Midbrain (tissue), 1 donor: ENCODE measurements around the gene POTEB3.
"Not testable (repeated sequence)": the region's sequence is repeated elsewhere in the genome, so short reads cannot be mapped to it uniquely, and the experiment has no call there.

Source experiments
- DNase-seq: peaks from one replicate; lab custom pipeline; 2025; lab: John Stamatoyannopoulos, UW

POTEB3 gene

GRCh38 chr15:21440399-21440798 lies at the start of gene POTEB3:
Gene POTEB3, minus strand, starts transcription at chr15:21440499. Its CDS starts 488 bp downstream, at chr15:21440011.
- DNase-seq = not testable (repeated sequence)

GRCh38 chr15:21453683-21454082 lies 13.4 kb upstream of the POTEB3 start:
- DNase-seq = not testable (repeated sequence)

- not testable (repeated sequence) for DNase-seq
These were observed 11.7 kb upstream of the POTEB3 start for GRCh38 chr15:21451920-21452563.

- not testable (repeated sequence) for DNase-seq
These were observed 11.2 kb upstream of the POTEB3 start for GRCh38 chr15:21451487-21451886.

GRCh38 chr15:21407366-21407765 lies 32.9 kb downstream of the POTEB3 start:
- not testable (repeated sequence) for DNase-seq

- DNase-seq = not testable (repeated sequence)
These were observed 38.8 kb downstream of the POTEB3 start for GRCh38 chr15:21401531-21401930.

GRCh38 chr15:21399111-21399510 lies 41.2 kb downstream of the POTEB3 start:
- not testable (repeated sequence) for DNase-seq

- not testable (repeated sequence) for DNase-seq
These were observed 41.8 kb downstream of the POTEB3 start for GRCh38 chr15:21398511-21398910.

- DNase-seq = not testable (repeated sequence)
These were observed 42.6 kb downstream of the POTEB3 start for GRCh38 chr15:21397656-21398055.

- not testable (repeated sequence) for DNase-seq
These were observed 43.1 kb downstream of the POTEB3 start for GRCh38 chr15:21397186-21397585.

- DNase-seq = not testable (repeated sequence)
These were observed 54.3 kb downstream of the POTEB3 start for GRCh38 chr15:21385961-21386360.

- not testable (repeated sequence) for DNase-seq
These were observed 56.3 kb downstream of the POTEB3 start for GRCh38 chr15:21383866-21384485.

GRCh38 chr15:21373682-21374081 lies 66.6 kb downstream of the POTEB3 start:
- not testable (repeated sequence) for DNase-seq

- DNase-seq = not testable (repeated sequence)
These were observed 71.1 kb downstream of the POTEB3 start for GRCh38 chr15:21369177-21369576.

- DNase-seq = not testable (repeated sequence)
These were observed 71.7 kb downstream of the POTEB3 start for GRCh38 chr15:21368625-21369024.
